ENCODE data around the gene TYMP.

TYMP gene

GRCh38 chr22:50529897-50530579, at the start of gene TYMP:
TSS of gene TYMP (minus strand) at chr22:50530012. CDS start at chr22:50529709, 303 bp downstream.
- TF ChIP-seq CTCF (IDR thresholded peaks at IDR 0.05; ENCODE audit: low read depth, low read length), result no peak
- H3K4me3 ChIP-seq (ENCODE audit: low read depth, low read length), result peak within 1 kb of the TSS; percentile 53

- no peak for TF ChIP-seq CTCF (IDR thresholded peaks at IDR 0.05; ENCODE audit: low read depth, low read length)
- H3K4me3 ChIP-seq (ENCODE audit: low read depth, low read length), result no peak overlapping the region
These were observed 49.0 kb upstream of the TYMP start for GRCh38 chr22:50578776-50579310.

GRCh38 chr22:50577987-50578775, 48.4 kb upstream of the TYMP start, which contains the start of gene CPT1B:
TSS of gene CPT1B (minus strand) at chr22:50578427. CDS start at chr22:50577915, 512 bp downstream.
- no peak for TF ChIP-seq CTCF (IDR thresholded peaks at IDR 0.05; ENCODE audit: low read depth, low read length)
- no peak within 1 kb of the TSS for H3K4me3 ChIP-seq (ENCODE audit: low read depth, low read length)

GRCh38 chr22:50577697-50577986, 47.8 kb upstream of the TYMP start:
- no peak overlapping the region for H3K4me3 ChIP-seq (ENCODE audit: low read depth, low read length)
- TF ChIP-seq CTCF (IDR thresholded peaks at IDR 0.05; ENCODE audit: low read depth, low read length), result no peak

GRCh38 chr22:50576806-50577696, 47.2 kb upstream of the TYMP start:
- no peak for TF ChIP-seq CTCF (IDR thresholded peaks at IDR 0.05; ENCODE audit: low read depth, low read length)
- no peak overlapping the region for H3K4me3 ChIP-seq (ENCODE audit: low read depth, low read length)

GRCh38 chr22:50576070-50576469, 46.3 kb upstream of the TYMP start:
- TF ChIP-seq CTCF (IDR thresholded peaks at IDR 0.05; ENCODE audit: low read depth, low read length), result no peak
- no peak overlapping the region for H3K4me3 ChIP-seq (ENCODE audit: low read depth, low read length)

All from WI38 (cell line).